ENCODE measurements around the gene MRPS25.

DNA sequence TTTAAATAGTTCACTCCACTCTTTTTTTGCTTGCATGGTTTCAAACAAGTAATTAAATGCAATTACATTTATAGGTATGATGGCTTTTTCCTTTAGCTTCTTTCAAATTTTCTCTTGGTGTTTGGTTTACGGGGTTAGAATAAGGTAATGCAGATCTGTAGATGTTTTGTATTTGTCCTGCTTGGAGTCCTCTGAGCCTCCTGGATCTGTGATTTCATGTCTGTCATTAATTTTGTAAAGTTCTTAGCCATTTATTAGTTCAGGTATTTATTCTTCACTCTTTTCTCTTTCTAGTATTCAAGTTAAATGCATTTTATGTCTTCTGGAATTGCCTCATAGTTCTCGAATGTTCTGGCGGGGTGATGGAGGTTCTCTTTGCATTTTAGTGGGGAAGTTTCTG, 1.4 kb upstream of the MRPS25 start:
- TF ChIP-seq, protein P1, sequence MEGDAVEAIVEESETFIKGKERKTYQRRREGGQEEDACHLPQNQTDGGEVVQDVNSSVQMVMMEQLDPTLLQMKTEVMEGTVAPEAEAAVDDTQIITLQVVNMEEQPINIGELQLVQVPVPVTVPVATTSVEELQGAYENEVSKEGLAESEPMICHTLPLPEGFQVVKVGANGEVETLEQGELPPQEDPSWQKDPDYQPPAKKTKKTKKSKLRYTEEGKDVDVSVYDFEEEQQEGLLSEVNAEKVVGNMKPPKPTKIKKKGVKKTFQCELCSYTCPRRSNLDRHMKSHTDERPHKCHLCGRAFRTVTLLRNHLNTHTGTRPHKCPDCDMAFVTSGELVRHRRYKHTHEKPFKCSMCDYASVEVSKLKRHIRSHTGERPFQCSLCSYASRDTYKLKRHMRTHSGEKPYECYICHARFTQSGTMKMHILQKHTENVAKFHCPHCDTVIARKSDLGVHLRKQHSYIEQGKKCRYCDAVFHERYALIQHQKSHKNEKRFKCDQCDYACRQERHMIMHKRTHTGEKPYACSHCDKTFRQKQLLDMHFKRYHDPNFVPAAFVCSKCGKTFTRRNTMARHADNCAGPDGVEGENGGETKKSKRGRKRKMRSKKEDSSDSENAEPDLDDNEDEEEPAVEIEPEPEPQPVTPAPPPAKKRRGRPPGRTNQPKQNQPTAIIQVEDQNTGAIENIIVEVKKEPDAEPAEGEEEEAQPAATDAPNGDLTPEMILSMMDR (IDR thresholded peaks at IDR 0.05; ENCODE audit: low read length): no peak
- TF ChIP-seq EZH2phosphoT487 (IDR thresholded peaks at IDR 0.05; ENCODE audit: low read length) (no peak), EZH2 (optimal IDR thresholded peaks at IDR 0.05; ENCODE audit: low read depth, low read length) (no peak)

All from MM.1S (cell line).